B cell (primary cell): ENCODE data around the gene PDSS1.
"Not testable (repeated sequence)": the region's sequence is repeated elsewhere in the genome, so short reads cannot be mapped to it uniquely, and the experiment has no call there.

Experiments
- EZH2 ChIP-seq: IDR thresholded peaks from 2 replicates; pipeline ENCODE4 v1.6.1; 2012; ENCODE audit warnings: borderline replicate concordance, low read depth, mild to moderate bottlenecking, moderate library complexity, low read length; ENCODE audit not compliant: insufficient read depth, poor library complexity, severe bottlenecking
- TF ChIP-seq, protein P1 (sequence below): fragments of 200-600 bp; IDR thresholded peaks from one replicate; pipeline ENCODE4 v1.8.0; 2022; ENCODE audit warnings: antibody characterized with exemption, mild to moderate bottlenecking

DNA sequence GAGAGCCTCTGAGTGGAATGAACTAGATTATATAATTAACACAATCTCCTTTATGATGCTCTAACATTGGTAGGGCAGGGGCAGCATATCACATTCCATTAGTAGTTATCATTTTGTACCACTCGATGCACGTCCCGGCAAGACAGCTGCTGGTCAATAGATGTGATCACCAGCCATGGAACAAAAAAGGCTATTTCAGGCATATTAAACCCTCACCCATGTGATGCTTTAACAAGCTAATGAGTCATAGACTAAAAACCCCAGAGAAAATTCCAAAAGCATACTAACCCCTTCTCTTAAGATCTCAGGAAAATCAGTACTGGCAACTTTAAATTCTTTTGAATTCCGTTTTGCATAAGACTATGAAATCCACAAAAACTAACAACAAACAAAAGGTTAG is 3.0 kb upstream of the PDSS1 start:
- TF ChIP-seq, protein P1, sequence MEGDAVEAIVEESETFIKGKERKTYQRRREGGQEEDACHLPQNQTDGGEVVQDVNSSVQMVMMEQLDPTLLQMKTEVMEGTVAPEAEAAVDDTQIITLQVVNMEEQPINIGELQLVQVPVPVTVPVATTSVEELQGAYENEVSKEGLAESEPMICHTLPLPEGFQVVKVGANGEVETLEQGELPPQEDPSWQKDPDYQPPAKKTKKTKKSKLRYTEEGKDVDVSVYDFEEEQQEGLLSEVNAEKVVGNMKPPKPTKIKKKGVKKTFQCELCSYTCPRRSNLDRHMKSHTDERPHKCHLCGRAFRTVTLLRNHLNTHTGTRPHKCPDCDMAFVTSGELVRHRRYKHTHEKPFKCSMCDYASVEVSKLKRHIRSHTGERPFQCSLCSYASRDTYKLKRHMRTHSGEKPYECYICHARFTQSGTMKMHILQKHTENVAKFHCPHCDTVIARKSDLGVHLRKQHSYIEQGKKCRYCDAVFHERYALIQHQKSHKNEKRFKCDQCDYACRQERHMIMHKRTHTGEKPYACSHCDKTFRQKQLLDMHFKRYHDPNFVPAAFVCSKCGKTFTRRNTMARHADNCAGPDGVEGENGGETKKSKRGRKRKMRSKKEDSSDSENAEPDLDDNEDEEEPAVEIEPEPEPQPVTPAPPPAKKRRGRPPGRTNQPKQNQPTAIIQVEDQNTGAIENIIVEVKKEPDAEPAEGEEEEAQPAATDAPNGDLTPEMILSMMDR = not testable (repeated sequence)
- not testable (repeated sequence) for TF ChIP-seq EZH2
